Adrenal gland (tissue), 12 donors: ENCODE data around the gene DAB2IP. TPM values are rescaled to one million over a fixed set of nuclear protein-coding genes. Genes with fewer than 3 reads are reported as not detected.

Source experiments
- DNase-seq, 7 donors: peaks; one replicate each; pipeline ENCODE4 v3.0.0-alpha.2; 2019 to 2020
- H3K27ac ChIP-seq, 5 donors: fragments of 200-600 bp; sonication (generic) in 4 of 5; 1 replicate in 3 of 5; 2 replicates in 2 of 5; pipeline versions ENCODE4 v1.5.1 to v1.8.0; 2016 to 2020; ENCODE audit warnings: mild to moderate bottlenecking in 1 of 5
- H3K27me3 ChIP-seq: fragments of 200-600 bp; 2 replicates; pipeline ENCODE4 v1.8.0; 2021
- H3K36me3 ChIP-seq, 2 donors: fragments of 200-600 bp; replicated peaks in 1 of 2; 1 replicate in 1 of 2; 2 replicates in 1 of 2; pipeline versions ENCODE4 v1.5.1 to v1.8.0; 2018 to 2022
- H3K4me1 ChIP-seq, 2 donors: fragments of 200-600 bp; replicated peaks in 1 of 2; 1 replicate in 1 of 2; 2 replicates in 1 of 2; pipeline versions ENCODE4 v1.5.1 to v1.8.0; 2018 to 2021
- H3K4me3 ChIP-seq, 4 donors: fragments of 200-600 bp; sonication (generic) in 3 of 4; one replicate each; pipeline ENCODE4 v1.5.1; 2016 to 2018
- H3K9me3 ChIP-seq, 3 donors: fragments of 200-600 bp; sonication (generic) in 1 of 3; replicated peaks in 1 of 3; 1 replicate in 2 of 3; 2 replicates in 1 of 3; pipeline versions ENCODE4 v1.5.1 to v1.8.0; 2016 to 2021
- CTCF ChIP-seq, 6 experiments: fragments of 450-650 bp in 4 of 6; fragments of 200-600 bp in 2 of 6; sonication (generic) in 1 of 6; IDR thresholded peaks; 1 replicate in 5 of 6; 2 replicates in 1 of 6; pipeline versions ENCODE4 v1.5.1 to v1.8.0; 2016 to 2021; ENCODE audit warnings: antibody characterized with exemption in 6 of 6, mild to moderate bottlenecking in 2 of 6, moderate library complexity in 1 of 6
- POLR2A ChIP-seq, 2 donors: fragments of 450-650 bp; IDR thresholded peaks; one replicate each; pipeline ENCODE4 v1.6.1; 2017; ENCODE audit warnings: antibody characterized with exemption in 2 of 2, mild to moderate bottlenecking in 2 of 2, moderate library complexity in 1 of 2
- WGBS, 4 donors: extraction: QIAGEN DNeasy Blood & Tissue Kit in 2 of 4; methylation state at CpG; one replicate each; pipeline versions ENCODE4 v1.1.5 to v1.1.7; 2013 to 2017; 5-methylcytosine and 5-hydroxymethylcytosine counted together
- intact Hi-C, 2 donors: fragments of 100-400 bp; cut with DNase I; formaldehyde crosslinking; loops; one replicate each; pipeline versions ENCODE4 v1.14.1 to v1.15.0; 2022 to 2023
- polyA plus RNA-seq, 3 donors: library from polyadenylated mRNA; stranded (reverse); fragments of 200-250 nt in 2 of 3; fragments of 350-450 nt in 1 of 3; fragmentation: Illumina TruSeq in 1 of 3; extraction: RNeasy Lipid Tissue Mini Kit (QIAGEN cat#74804) in 1 of 3; gene quantifications; one replicate each; pipeline ENCODE4 v1.2.3, GENCODE V29; 2013 to 2014
- total RNA-seq, 9 donors: library from RNA; depleted of rRNA in 4 of 9; stranded (reverse); fragments of >200 nt in 4 of 9; fragments of 120-200 nt in 1 of 9; fragmentation: NEBNext Ultra II Directional in 1 of 9; extraction: Animal tissue kit (Norgen Biotek cat#: 25700) in 1 of 9; gene quantifications; one replicate each; pipeline versions ENCODE4 v1.1.0 to v1.2.4, GENCODE V29; 2013 to 2023
- donor health status: healthy with polysubstance abuse.
- donor health status: Bipolar disorder and iron deficiency.
- donor health status: DM: yes; HTN: yes; CAD: no.
- donor health status: DM: no; HTN: no; CAD: no.
- donor health status: DM: no; HTN: no; CAD: no.
- donor health status: DM: yes; HTN: yes; CAD: no.

DAB2IP gene
- total and polyA plus RNA-seq, 12 donors = 12.0 to 52.2 (median 43.9) TPM

GRCh38 chr9:121704281-121704680, 52.8 kb downstream of the DAB2IP start:
- H3K27me3 ChIP-seq = no peaks in the 10 kb centered on the region
- H3K4me3 ChIP-seq = no peak overlapping the region
- peaks cover 11 to 19% of the 10 kb centered on the region in 2 donors for H3K4me1 ChIP-seq
- no peak for DNase-seq
- intact Hi-C loops = no loop called here
- no peak for TF ChIP-seq CTCF (IDR thresholded peaks at IDR 0.05)
- no peak for TF ChIP-seq POLR2A (IDR thresholded peaks at IDR 0.05)
- no peaks in the 10 kb centered on the region for H3K36me3 ChIP-seq
- 81 to 84% (median 82%) methylated on average over 3 of the region's 3 CpGs for WGBS, 4 donors
- no peaks in the 10 kb centered on the region for H3K9me3 ChIP-seq
- H3K27ac ChIP-seq = no peak overlapping the region

- intact Hi-C loops = no loop called here
- no peak for TF ChIP-seq CTCF (IDR thresholded peaks at IDR 0.05)
- TF ChIP-seq POLR2A (IDR thresholded peaks at IDR 0.05) = no peak
- no peak overlapping the region for H3K27ac ChIP-seq
- H3K9me3 ChIP-seq = no peaks in the 10 kb centered on the region
- DNase-seq = no peak
- no peak overlapping the region for H3K4me3 ChIP-seq
- H3K4me1 ChIP-seq = peaks cover 0 to under 1% of the 10 kb centered on the region in 2 donors
- no peaks in the 10 kb centered on the region for H3K36me3 ChIP-seq
- no peaks in the 10 kb centered on the region for H3K27me3 ChIP-seq
- WGBS, 4 donors = 85 to 89% (median 86%) methylated on average over 6 to 8 of the region's 8 CpGs
Measured at GRCh38 chr9:121706149-121706750, 54.8 kb downstream of the DAB2IP start.

GRCh38 chr9:121707477-121708424, 56.3 kb downstream of the DAB2IP start:
- DNase-seq = no peak
- WGBS, 4 donors = 63 to 71% (median 66%) methylated on average over 7 of the region's 7 CpGs
- no peaks in the 10 kb centered on the region for H3K9me3 ChIP-seq
- H3K36me3 ChIP-seq = no peaks in the 10 kb centered on the region
- H3K27ac ChIP-seq = no peak overlapping the region
- H3K27me3 ChIP-seq = no peaks in the 10 kb centered on the region
- no peaks in the 10 kb centered on the region for H3K4me1 ChIP-seq
- H3K4me3 ChIP-seq = no peak overlapping the region
- TF ChIP-seq CTCF (IDR thresholded peaks at IDR 0.05) = no peak
- TF ChIP-seq POLR2A (IDR thresholded peaks at IDR 0.05) = no peak
- intact Hi-C loops = no loop called here

GRCh38 chr9:121708768-121709488, 57.5 kb downstream of the DAB2IP start:
- Histone ChIP-seq H3K27me3 (no peaks in the 10 kb centered on the region), H3K36me3 (no peaks in the 10 kb centered on the region), H3K4me3 (no peak overlapping the region), H3K4me1 (no peaks in the 10 kb centered on the region), H3K9me3 (no peaks in the 10 kb centered on the region), H3K27ac (no peak overlapping the region)
- intact Hi-C loops = no loop called here
- DNase-seq = no peak
- WGBS, 4 donors = 86 to 90% (median 88%) methylated on average over 11 to 14 of the region's 14 CpGs
- TF ChIP-seq CTCF (IDR thresholded peaks at IDR 0.05) = no peak
- no peak for TF ChIP-seq POLR2A (IDR thresholded peaks at IDR 0.05)
